Measurements from ENCODE around the gene IGSF9. TPM values are rescaled to one million over a fixed set of nuclear protein-coding genes. Genes with fewer than 3 reads are reported as not detected.

The IGSF9 gene
- total RNA-seq, 1 donor from 2014 or later, result 17.0 TPM

- ATAC-seq, result no peak
Observed at GRCh38 chr1:159973350-159973940, 28.0 kb upstream of the IGSF9 start.

GRCh38 chr1:159972443-159973205, 27.2 kb upstream of the IGSF9 start:
- DNase-seq (ENCODE audit: low spot score), result no peak

More at GRCh38 chr1:159973350-159973940, 28.0 kb upstream of the IGSF9 start:
- DNase-seq (ENCODE audit: low spot score), result no peak

GRCh38 chr1:159970932-159971342, 25.5 kb upstream of the IGSF9 start:
- DNase-seq (ENCODE audit: low spot score) (peak; percentile 93), ATAC-seq (peak; percentile 92)

More at GRCh38 chr1:159972443-159973205, 27.2 kb upstream of the IGSF9 start:
- ATAC-seq, result no peak

DNA sequence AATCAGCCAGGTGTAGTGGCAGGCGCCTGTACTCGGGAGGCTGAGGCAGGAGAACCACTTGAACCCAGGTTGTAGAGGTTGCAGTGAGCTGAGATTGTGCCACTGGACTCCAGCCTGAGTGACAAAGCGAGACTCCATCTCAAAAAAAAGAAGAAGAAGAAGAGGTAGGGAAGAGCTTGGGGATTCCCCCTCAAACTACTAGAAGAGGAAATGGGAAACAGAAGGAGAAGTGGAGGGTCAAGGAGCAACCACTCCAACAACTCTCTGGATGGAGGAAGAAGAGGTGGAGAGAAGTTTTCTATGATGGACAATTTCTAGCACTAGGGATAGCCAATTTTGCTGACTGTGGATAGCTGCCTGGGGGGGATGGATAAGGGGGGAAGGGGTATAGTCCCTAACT, 23.5 kb upstream of the IGSF9 start:
- DNase-seq (ENCODE audit: low spot score) (no peak), ATAC-seq (no peak)

DNA sequence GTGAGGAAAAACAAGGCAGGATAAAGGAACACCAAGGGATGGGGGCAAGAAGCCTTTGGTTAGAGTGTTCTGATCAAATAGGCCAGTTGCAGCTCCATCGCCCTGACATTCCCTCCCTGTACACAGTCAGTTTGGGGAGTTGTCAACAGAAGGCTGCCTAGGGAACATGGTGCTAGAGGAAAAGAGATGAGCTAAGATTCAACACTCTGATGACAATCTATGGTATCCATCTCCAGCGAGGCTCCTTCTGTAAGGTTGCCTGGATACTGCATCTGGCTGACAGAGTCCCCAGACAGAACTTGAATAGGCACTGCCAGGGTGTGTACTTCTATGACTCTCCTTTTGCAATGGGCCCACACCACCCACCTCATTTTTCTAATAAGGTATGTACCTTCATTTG, 19.9 kb upstream of the IGSF9 start:
- ATAC-seq (no peak), DNase-seq (ENCODE audit: low spot score) (no peak)

DNA sequence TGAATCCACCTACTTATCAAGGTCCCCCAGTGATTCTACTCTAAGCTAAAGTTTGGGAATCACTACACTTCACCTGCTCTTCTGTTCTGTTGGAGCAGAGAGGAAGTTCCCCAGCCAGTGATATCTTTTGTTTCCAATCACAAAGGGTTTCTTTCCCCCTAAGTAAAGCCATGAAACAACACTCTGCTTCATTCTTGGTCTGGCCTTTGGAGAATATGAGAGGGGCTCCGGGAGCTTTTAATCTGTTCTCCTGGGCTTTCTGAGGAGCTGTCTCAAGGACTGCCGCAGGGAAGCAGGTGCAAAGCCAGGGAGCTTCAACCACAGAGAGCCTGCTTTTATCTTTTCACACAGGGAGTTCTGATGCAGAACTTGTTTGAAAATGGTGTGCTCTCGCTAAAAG, 18.7 kb upstream of the IGSF9 start:
- no peak for ATAC-seq
- DNase-seq (ENCODE audit: low spot score), result no peak

GRCh38 chr1:159962176-159962575, 16.8 kb upstream of the IGSF9 start:
- DNase-seq (ENCODE audit: low spot score), result no peak
- ATAC-seq, result no peak

DNA sequence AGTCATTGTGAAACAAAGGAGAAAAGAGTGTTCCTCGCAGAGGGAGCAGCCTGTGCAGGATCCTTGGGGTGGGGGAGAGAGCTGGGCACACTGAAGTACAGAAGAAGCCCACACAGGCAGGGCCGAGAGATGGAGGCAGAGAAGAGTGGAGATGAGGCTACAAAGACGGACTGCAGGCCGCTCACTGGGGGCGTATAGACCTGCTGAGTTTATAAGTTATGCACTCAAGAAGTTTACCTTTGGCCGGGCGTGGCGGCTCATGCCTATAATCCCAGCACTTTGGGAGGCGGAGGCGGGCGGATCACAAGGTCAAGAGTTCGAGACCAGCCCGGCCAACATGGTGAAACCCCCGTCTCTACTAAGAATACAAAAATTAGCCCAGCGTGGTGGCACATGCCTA, 16.2 kb upstream of the IGSF9 start:
- ATAC-seq (no peak), DNase-seq (ENCODE audit: low spot score) (no peak)

- DNase-seq (ENCODE audit: low spot score), result no peak
- ATAC-seq, result no peak
Observed at GRCh38 chr1:159960721-159961381, 15.4 kb upstream of the IGSF9 start.

- no peak for DNase-seq (ENCODE audit: low spot score)
- no peak for ATAC-seq
Observed at GRCh38 chr1:159959451-159959850, 14.0 kb upstream of the IGSF9 start.

- ATAC-seq, result no peak
- DNase-seq (ENCODE audit: low spot score), result no peak
Observed at GRCh38 chr1:159958719-159959380, 13.4 kb upstream of the IGSF9 start.

- DNase-seq (ENCODE audit: low spot score) (peak; percentile 61), ATAC-seq (peak; percentile 96)
Observed at GRCh38 chr1:159957824-159958268, 12.4 kb upstream of the IGSF9 start.

DNA sequence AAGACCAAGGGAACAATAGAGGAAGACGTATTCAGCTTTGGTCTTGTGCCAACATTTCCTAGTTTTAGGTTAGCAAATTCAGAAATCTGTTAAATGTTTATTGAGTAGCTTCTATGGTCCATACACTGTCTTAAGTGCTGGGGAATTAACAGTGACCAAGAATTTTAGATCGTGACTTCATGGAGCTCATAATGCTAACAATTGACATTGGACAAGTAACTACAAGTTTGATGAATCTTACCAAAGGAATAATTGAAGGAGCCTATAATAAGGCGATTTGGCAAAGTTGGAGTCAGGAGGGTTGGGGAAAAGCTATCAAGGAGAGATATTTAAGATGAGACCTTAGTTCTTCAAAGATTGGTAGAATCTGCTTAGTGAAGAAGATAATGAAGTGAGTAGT, 10.0 kb upstream of the IGSF9 start:
- no peak for ATAC-seq
- DNase-seq (ENCODE audit: low spot score), result no peak

- no peak for DNase-seq (ENCODE audit: low spot score)
- peak; percentile 13 for ATAC-seq
Observed at GRCh38 chr1:159953536-159954515, 8.4 kb upstream of the IGSF9 start, which contains the start of gene SLAMF9. TSS of gene SLAMF9 (minus strand) at chr1:159954237. CDS start at chr1:159954137, 100 bp downstream.

DNA sequence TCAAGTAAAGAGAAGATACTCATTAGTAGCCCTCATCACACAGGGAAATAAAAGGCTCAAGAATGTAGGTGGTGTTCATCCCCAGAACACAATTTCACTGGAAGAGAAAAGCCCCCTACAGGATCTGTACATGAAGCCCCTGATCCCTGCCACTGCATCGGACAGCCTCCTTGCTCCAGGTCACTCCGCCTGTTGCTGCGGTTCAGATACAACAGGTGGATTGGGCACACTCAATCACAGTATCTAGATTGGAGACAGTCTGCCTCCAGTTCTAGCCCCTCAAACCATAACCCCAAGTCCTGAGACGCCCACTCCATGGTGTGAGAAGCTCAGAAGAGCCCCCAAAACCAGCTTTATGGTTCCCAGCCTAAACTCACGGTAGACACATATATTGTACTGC, 7.5 kb upstream of the IGSF9 start:
- ATAC-seq, result no peak
- no peak for DNase-seq (ENCODE audit: low spot score)

- ATAC-seq (no peak), DNase-seq (ENCODE audit: low spot score) (peak; percentile 19)
Observed at GRCh38 chr1:159951551-159951950, 6.1 kb upstream of the IGSF9 start.

GRCh38 chr1:159951016-159951415, 5.6 kb upstream of the IGSF9 start:
- DNase-seq (ENCODE audit: low spot score), result no peak
- ATAC-seq, result no peak

DNA sequence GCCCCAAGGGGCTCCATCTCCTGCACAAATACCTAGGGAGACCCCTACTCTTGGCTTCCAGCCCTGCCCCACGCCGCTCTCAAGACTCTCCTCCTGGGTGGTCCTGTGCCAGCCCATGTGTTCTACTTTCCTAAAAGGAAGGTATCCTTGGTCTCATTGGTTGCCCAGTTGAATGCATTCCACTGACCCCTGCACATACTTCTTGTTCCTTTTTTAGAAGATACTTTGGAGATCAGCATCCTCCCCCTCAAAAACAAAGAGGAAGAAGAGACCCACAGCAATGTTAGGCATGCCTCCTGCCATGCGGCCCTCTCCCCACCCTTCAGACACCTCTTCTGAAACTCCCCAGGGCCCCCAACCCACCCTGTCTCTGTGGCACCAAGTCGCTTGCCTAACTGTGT, 4.6 kb upstream of the IGSF9 start:
- ATAC-seq, result no peak
- DNase-seq (ENCODE audit: low spot score), result no peak

DNA sequence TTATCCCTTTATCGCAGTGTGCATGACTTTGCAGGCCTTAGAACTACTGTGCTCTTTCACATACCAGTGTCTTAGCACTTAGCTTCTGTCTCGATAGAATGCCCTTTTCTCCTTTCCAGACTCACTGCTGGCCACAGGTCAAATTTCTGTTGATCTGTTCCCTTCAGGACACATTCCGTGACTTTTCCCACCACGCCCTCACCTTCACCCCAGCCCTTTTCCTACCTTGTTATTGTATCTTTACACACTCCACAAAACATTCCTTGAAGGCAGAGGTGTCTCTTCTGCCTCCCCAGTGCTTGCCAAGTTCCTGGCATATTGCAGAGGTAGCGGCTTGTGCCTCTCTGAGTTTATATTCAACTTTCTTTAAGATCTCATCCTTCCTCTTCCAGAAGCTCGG, 3.7 kb upstream of the IGSF9 start:
- DNase-seq (ENCODE audit: low spot score) (no peak), ATAC-seq (no peak)

DNA sequence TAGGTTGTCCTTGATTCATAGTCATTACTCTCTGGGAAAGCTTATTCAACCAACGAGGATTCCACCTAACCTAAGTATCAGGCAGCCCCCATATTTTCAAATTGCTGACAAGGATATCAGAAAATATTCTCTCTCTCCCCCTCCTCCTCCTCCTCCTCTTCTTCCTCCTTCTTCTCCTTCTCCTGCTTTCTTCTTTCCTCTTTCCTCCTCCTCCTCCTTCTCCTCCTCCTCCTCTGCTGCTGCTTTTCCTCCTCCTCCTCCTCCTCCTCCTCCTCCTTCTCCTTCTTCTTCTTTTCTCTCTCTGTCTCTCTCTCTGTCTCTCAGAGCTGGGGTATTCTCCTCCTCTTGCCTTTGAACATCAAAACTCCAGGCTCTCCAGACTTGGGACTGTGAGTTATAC, 2.5 kb upstream of the IGSF9 start:
- no peak for ATAC-seq
- no peak for DNase-seq (ENCODE audit: low spot score)
